GM19452 (cell line): Measurements from ENCODE around the gene CABP4.

Source experiments
- ATAC-seq: cut with Tn5 transposase; IDR thresholded peaks from one replicate; pipeline ENCODE4 v1.9.1; 2021; ENCODE audit not compliant: unreplicated experiment

The CABP4 gene

GRCh38 chr11:67435031-67435726 is 20.0 kb upstream of the CABP4 start:
- ATAC-seq, result no peak

GRCh38 chr11:67435727-67436458 is 19.3 kb upstream of the CABP4 start:
- no peak for ATAC-seq

- peak; percentile 37 for ATAC-seq
These were observed 18.6 kb upstream of the CABP4 start for GRCh38 chr11:67436459-67437081.

- ATAC-seq, result no peak
These were observed 17.9 kb upstream of the CABP4 start, which contains the start of gene PTPRCAP for GRCh38 chr11:67437082-67437808. Gene PTPRCAP, minus strand, starts transcription at chr11:67437682. Its CDS starts 63 bp downstream, at chr11:67437619.

GRCh38 chr11:67437809-67438157 is 17.4 kb upstream of the CABP4 start:
- ATAC-seq, result no peak

GRCh38 chr11:67438158-67438902 is 16.8 kb upstream of the CABP4 start:
- no peak for ATAC-seq

GRCh38 chr11:67439321-67440228 is 15.6 kb upstream of the CABP4 start:
- no peak for ATAC-seq

- ATAC-seq, result no peak
These were observed 14.7 kb upstream of the CABP4 start for GRCh38 chr11:67440229-67441097.

- ATAC-seq, result no peak
These were observed 14.0 kb upstream of the CABP4 start for GRCh38 chr11:67441098-67441563.

GRCh38 chr11:67441731-67442351 is 13.3 kb upstream of the CABP4 start:
- no peak for ATAC-seq

GRCh38 chr11:67442504-67443404 is 12.4 kb upstream of the CABP4 start:
- no peak for ATAC-seq

- no peak for ATAC-seq
These were observed 9.6 kb upstream of the CABP4 start for GRCh38 chr11:67445515-67445914.

- no peak for ATAC-seq
These were observed 6.9 kb upstream of the CABP4 start for GRCh38 chr11:67448220-67448609.

GRCh38 chr11:67449116-67449844 is 5.9 kb upstream of the CABP4 start:
- ATAC-seq, result no peak

- ATAC-seq, result no peak
These were observed 4.1 kb upstream of the CABP4 start for GRCh38 chr11:67450796-67451657.

- ATAC-seq, result no peak
These were observed 3.5 kb upstream of the CABP4 start for GRCh38 chr11:67451658-67451976.
